Tibial nerve (tissue), 4 donors: Measurements from ENCODE around the gene ZNF629.

Source experiments
- EP300 ChIP-seq, 2 donors: sonication (generic); formaldehyde crosslinking; IDR thresholded peaks; one replicate each; pipeline ENCODE4 v1.6.1; 2017; ENCODE audit warnings: antibody characterized with exemption in 2 of 2, mild to moderate bottlenecking in 1 of 2
- POLR2A ChIP-seq, 2 donors: fragments of 450-650 bp; IDR thresholded peaks; one replicate each; pipeline ENCODE4 v1.6.1; 2017; ENCODE audit warnings: antibody characterized with exemption in 2 of 2, mild to moderate bottlenecking in 2 of 2, moderate library complexity in 2 of 2
- TF ChIP-seq, protein P1 (sequence below), 5 experiments: fragments of 200-600 bp in 3 of 5; fragments of 450-650 bp in 2 of 5; sonication (generic) in 3 of 5; IDR thresholded peaks; one replicate each; pipeline ENCODE4 v1.5.1; 2016 to 2019; ENCODE audit warnings: antibody characterized with exemption in 5 of 5, mild to moderate bottlenecking in 3 of 5, moderate library complexity in 2 of 5

DNA sequence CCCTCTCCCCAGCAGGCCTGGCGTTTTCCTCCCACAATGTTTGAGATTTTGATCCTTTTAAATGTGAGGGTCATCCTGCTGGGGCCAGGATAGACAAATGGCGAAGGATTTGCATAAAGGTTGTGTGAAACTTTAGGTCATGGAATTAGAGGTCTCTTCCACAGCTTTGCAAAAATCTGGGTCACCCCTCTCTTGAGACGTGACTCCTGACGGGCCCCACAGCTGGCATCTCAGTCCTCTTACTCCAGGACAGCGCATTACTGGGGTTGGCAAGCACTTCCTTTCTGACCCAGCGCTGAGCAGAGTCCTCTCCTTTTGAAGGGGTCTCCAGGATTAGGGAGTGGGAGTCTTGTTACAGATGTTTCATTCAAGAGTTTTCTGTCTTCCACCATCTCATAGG, 7.4 kb downstream of the ZNF629 start:
- TF ChIP-seq EP300 (IDR thresholded peaks at IDR 0.05): no peak
- TF ChIP-seq POLR2A (IDR thresholded peaks at IDR 0.05): no peak
- TF ChIP-seq, protein P1, sequence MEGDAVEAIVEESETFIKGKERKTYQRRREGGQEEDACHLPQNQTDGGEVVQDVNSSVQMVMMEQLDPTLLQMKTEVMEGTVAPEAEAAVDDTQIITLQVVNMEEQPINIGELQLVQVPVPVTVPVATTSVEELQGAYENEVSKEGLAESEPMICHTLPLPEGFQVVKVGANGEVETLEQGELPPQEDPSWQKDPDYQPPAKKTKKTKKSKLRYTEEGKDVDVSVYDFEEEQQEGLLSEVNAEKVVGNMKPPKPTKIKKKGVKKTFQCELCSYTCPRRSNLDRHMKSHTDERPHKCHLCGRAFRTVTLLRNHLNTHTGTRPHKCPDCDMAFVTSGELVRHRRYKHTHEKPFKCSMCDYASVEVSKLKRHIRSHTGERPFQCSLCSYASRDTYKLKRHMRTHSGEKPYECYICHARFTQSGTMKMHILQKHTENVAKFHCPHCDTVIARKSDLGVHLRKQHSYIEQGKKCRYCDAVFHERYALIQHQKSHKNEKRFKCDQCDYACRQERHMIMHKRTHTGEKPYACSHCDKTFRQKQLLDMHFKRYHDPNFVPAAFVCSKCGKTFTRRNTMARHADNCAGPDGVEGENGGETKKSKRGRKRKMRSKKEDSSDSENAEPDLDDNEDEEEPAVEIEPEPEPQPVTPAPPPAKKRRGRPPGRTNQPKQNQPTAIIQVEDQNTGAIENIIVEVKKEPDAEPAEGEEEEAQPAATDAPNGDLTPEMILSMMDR (IDR thresholded peaks at IDR 0.05): no peak
